NCI-H1105 treated with DMSO at 0.1 percent for 48 hours (cell line): ENCODE results near the gene ALDH9A1.
"Not testable (repeated sequence)": the region's sequence is repeated elsewhere in the genome, so short reads cannot be mapped to it uniquely, and the experiment has no call there.

Source experiments
- DNase-seq: peaks from one replicate; lab custom pipeline; 2025; lab: John Stamatoyannopoulos, UW

The ALDH9A1 gene

DNA sequence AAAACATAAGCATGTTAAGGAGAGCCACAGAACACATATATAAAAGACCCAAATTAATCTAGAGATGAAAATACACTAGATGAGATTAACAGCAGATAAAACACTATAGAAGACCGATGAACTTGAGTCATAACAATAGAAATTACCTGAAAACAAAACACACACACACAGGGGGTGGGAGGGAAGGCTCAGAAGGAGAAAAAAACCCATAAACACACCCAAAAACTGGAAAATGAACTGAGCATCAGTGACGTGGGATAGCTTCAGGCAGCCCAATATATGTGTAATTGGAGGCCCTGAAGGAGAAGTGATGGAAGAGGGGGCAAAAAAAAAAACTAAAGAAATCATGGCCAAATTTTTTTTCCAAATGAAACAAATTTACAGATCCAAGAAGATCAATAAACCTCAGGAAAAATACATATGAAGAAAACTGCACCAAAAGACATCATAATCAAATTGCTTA lies 11.4 kb downstream of the ALDH9A1 start:
- no peak for DNase-seq

DNA sequence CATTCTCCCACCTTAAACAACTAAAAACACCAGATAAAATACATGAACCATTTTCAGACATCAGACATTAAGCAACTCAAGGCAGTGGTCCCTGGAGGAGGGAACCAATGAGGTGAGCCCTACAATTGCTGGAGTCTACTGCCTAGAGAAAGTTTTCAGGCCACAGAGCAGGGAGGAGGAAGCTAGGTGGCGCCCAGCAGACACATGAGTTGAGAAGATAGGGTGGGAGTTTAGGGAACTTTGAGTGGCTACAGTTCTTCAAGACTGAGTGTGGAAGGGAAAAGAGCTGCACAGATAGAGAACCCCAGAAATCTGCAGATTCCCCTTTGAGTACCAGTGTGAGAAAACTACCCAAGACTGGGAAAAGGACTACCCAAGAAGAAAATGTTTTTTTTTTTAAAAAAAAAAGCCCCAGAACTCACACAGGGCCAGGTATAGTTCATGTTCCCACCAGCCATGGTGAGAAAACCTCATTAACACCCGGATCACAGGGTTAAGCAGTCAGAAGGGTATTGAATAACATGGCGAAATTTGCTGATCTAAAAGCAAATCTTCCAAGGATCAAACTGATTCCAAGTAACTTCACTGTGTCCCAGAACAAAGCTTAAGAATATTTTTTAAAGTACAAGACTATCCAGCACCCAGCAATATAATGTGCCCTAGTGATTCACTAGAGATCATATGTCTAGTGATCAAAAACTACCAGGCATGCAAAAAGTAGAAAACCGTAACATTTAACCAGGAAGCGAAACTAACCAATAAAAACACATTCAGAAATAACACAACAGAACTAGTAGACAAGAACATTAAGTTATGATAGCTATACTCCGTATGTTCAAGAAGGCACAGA lies 12.0 kb downstream of the ALDH9A1 start:
- DNase-seq: no peak

DNA sequence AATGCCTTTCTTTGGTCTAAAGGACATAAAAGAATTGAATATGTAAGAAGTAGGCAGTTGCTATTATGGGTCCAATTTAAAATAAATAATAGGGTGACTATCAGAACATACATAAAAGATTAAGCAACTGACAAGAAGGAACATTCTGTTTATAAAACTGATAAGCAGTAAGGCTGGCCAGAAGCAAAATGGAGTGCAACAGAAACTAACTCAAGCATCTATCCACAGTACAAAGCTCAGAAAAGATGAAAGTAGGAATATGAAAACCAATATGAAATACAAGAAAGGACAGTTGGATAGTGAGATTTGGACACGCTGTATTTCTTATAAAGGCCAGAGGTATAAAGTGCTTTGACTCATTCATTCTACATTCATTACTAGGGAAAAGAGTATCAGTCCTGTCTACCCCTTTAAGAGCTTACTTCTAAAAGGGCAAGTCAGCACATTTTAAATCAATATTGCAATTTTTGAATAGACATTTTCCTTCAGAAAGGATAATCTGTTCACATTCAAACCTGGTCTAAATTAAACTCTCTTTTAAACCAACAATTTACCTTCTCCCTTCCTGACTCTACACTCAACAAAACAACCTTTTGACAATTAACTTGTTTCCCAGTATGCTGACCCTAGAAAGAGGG lies 14.4 kb downstream of the ALDH9A1 start:
- no peak for DNase-seq

DNA sequence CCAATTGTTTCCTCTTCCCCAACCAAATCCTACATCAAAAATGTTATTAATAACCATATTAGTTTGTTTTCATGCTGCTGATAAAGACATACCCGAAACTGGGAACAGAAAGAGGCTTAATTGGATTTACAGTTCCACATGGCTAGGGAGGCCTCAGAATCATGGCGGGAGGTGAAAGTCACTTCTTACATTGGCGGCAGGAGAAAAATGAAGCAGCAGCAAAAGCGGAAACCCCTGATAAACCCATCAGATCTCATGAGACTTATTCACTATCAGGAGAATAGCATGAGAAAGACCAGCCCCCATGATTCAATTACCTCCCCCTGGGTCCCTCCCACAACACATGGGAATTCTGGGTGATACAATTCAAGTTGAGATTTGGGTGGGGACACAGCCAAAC lies 17.6 kb downstream of the ALDH9A1 start:
- not testable (repeated sequence) for DNase-seq

DNA sequence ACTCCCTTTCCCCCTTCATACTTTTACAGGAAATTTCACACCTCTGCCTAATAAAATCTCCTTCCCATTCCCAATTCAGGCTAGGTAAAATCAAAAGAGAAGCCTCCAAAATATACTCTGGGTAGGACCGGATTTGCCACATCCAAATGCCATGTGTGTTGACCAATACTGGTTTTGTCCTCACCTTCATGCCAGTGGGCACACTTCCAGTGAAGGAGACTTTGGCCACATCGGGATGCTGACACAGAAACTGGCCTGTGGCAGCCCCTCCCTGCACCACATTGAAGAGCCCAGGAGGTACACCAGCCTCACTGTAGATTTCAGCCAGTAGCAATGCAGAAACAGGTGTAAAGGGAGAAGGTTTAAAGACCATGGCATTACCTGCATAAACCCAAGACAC lies 18.1 kb downstream of the ALDH9A1 start:
- no peak for DNase-seq

DNA sequence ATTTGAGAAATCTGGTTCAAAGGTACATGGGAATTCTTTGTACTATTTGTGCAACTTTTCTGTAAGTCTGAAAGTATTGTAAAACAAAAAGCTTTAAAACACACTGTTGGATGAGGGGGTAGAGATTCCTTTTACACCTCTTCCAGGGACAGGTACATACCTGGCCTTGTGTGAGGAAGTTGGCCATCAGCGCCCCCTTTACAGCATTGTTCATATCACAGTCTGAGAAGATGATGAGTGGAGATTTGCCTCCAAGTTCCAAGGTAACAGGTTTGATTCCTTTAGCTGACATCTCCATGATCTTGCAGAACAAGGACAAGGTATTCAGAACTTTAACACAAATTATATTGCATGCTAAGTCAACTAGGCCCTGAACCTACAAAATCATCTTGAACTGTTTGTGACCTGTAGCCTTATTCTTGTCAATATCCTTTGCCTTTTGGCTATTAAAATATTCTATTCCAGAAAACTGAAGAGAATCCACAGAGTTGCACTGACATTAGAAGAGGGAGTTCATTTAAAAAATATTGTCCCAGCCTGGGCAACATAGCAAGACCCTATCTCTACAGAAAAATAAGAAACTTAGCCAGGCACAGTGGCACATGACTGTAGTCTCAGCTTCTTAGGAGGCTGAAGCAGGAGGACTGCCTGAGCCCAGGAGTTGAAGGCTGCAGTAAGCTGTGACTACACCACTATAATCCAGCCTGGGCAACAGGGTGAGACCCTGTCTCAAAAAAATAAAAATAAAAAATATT lies 18.9 kb downstream of the ALDH9A1 start:
- DNase-seq: no peak

DNA sequence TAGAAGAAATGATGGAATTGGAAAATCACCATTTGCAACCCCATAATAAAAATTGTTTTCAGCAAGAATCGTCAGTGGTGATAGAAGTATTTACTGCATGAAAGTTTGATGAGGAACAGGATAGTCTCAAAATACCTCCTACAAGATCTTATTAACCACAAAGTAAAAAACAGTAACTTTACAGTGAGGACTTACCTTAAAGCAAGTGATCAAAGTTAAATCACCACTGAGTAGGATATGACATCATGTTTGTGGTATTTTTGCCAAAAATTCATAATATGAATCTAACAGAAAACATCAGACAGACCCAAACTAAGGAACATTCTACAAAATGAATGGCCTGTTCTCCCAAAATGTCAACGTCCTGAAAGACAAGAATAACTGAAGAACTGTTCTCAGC lies 19.9 kb downstream of the ALDH9A1 start:
- DNase-seq: no peak

DNA sequence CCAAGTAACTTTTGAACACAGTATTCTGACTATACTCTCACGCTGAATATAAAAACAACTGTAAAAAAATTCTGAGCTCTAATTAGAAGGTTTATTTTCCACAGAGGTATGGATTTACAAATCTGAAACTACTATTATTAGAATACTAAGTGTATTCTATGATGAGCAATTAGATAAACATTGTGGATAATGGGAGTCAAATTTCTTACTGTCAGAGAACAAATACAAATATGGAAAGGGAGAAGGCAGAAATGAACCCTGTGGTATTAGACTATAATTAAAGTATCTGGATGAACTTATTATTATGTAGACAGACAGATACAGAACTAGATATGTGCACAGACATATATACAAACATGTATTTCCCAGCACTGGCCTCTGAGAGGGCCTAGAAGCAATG lies 22.6 kb downstream of the ALDH9A1 start:
- DNase-seq: no peak

DNA sequence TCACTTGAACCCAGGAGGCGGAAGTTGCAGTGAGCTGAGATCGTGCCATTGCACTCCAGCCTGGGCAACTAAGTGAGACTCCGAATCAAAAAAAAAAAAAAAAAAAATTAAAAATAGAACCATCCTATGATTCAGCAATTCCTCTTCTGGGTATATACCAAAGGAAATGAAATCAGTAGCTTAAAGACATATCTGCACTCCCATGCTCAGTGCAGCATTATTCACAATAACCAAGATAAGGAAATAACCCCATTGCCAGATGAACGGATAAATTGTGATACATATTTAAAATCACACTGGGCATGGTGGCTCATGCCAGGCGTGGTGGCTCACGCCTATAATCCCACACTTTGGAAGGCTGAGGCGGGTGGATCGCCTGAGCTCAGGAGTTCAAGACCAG lies 23.8 kb downstream of the ALDH9A1 start:
- no peak for DNase-seq

DNA sequence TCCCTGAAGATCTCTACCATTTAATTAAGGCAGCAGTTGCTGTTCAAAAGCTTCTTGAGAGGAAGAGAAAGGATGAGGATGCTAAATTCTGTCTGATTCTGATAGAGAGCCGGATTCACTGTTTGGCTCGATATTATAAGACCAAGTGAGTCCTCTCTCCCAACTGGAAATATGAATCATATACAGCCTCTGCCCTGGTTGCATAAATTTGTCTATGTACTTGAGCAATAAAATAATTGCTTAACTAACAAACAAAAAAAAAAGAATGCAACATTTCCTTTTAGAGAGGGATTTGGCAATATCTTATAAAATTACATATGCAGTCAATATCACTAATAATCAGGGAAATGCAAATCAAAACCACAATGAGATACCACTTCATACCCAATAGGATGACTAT lies 26.8 kb downstream of the ALDH9A1 start:
- no peak for DNase-seq

DNA sequence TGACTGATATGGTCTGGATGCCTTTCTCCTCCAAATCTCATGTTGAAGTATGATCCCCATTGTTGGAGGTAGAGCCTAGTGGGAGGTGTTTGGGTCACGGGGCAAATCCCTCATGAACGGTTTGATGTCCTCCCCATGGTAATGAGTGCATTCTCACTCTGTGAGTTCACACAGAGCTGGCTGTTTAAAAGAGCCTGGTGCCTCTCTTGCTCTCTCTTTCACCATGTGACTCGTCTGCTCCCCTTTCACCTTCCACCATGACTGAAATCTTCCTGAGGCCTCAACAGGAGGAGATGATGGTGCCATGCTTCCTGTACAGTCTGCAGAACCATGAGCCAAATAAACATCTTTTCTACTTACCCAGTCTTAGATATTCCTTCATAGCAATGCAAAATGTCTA lies 30.2 kb downstream of the ALDH9A1 start:
- no peak for DNase-seq

DNA sequence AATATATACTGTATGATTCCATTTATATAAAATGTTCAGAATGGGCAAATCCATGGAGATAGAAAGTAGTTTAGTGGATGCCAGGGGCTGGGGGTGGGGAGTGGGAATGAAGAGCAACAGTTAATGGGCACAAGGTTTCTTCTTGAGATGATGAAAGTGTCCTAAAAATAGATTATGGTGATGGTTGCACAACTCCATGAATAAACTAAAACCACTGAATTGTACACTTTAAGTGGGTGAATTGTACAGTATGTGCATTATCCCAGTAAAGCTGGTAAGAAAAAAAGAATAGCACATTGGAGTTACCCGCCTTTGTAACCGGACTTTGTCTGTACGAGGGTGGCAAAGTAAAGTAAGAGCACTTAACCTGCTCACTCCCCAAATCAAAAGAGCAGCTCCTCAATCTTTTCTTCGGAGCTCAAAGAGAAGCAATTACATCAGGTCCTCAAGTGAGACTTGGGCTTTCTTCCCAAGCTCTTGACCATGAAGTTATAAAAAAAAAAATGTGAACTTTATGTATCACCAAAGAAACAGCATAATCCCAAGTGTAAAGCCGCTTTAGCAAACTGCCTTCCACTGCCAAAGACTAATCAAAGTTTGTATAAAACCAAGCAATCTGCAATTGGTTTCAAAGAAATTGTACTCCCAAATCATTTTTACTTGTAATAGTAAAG lies 32.1 kb downstream of the ALDH9A1 start:
- DNase-seq: no peak

DNA sequence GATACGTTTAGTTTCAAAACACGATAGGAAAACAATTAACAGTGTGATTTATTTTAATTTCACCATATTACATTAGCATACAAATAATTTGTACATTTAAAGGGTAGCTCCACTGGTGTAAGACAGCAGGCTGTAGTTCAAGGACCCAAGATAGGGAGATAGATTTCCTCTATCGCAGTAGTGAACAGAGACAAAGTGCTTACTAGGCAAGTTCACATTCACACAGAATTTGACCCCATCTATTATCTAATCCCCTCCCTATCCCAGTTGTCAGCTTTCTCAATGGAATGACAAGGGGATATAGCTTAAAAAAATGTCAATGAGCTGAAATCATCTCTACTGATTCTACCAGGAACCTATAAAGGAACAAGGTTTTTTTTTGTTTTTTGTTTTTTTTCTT lies 36.2 kb downstream of the ALDH9A1 start:
- no peak for DNase-seq

DNA sequence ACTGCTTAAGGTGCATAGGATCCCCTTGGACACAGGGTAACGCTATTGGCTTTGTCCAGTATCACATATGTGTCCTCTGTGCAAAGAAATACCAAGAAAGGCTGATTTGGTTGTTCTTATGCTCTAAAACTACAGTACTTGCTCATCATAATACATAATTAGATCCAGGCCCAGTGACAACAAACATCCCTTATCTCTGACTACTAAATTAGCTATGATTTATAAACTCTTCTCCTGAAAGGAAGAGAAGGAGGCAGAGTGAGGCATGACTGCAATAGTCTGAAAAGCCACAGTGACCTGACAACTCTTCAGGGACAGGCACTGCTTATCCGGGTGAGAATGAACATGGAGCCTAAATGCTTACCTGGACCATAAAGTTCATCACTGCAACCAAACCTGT lies 36.7 kb downstream of the ALDH9A1 start:
- no peak for DNase-seq

DNA sequence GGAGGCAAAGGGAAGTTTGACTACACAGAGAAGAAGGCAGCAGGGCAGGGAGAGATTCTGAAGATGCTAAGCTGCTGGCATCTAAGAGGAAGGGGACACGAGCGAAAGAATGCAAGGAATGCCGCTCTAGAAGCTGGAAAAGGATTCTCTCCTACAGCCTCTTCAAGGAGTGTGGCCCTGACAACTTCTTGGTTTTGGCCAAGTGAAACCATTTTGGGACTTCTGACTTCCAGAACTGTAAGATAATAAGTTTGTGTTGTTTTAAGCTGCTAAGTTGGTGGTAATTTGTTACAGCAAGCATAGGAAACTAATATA lies 38.8 kb downstream of the ALDH9A1 start:
- DNase-seq: no peak

DNA sequence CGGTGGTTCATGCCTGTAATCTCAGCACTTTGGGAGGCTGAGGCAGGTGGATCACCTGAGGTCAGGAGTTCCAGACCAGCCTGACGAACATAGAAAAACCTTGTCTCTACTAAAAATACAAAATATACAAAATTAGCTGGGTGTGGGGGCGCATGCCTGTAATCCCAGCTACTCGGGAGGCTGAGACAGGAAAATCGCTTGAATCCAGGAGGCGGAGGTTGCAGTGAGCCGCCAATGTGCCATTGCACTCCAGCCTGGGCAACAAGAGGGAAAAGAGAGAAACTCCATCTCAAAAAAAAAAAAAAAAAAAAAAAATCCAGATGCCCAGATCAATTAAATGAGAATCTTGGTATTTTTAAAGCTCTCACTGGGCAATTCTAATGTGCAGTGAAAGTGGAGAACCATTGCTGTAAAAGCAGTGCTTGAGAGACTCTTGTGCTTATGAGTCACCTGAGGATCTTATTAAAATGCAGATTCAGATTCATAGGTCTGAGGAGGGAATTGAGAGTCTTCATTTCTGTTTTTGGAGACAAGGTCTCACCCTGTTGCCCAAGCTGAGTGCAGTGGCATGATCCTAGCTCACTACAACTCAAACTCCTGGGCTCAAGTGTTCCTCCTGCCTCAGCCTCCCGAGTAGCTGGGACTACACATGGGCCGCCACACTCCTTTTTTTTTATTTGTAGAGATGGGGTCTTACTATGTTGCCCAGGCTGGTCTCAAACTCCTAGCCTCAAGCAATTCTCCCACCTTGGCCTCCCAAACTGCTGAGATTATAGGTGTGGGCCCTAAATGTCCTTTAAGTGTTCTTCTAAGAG lies 39.4 kb downstream of the ALDH9A1 start:
- DNase-seq: not testable (repeated sequence)

DNA sequence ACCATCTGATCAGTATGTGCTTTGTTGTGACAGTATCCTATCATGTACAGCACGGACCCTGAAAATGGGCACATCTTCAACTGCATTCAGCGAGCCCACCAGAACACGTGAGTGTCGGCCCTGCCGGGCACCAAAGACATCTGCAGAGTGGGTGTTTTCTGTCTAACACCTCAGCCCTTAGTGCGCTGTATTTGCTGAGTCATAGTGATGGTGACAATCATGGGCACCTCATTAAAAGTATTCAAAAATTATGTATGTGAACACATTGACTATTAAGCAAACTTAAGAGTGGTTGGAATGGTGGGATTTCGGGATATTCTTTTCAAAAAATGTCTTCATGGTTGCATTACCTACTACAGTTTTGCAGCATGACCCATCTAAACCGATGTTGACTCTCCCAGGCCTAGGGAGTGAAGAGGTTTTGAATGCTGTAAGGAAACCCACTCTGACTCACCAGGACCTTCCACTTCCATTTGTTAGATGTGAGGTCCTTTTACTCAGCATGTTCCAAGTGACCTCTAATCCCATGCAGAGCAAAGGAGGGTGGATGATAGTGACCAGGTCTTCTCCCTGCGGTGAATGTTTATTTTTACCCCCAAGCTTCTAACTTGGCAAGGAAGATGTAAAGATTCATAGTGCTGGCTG lies 47.3 kb downstream of the ALDH9A1 start:
- no peak for DNase-seq

DNA sequence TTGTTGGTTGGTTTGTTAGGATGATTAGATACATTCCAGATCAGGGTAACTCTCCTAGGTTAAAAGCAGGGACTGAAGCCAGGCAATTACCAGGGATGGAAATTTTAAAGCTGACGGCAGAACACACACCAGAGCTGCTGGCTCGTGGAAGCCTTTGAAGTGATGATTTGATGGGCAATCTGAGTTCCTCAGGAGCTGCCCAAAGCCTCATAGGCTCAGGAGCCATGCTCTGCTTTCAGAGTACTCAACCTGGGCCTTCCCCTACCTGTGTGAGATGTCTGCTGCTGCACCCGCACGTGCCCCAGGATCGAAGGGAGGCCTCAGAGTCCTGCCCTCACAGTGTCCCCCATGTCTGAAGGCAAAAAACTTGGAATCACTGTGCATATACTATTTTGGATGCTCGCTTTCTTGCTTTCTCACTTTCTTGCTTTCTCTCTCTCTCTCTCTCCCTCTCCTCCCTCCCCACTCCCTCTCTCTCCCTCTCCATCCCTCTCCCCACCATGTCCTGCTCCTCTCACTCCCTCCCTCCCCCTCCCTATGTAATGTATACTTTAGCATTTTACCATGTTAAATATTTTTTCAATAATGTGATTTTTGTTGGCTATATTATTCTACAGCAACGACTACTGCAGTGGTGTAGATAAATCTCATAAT lies 49.3 kb downstream of the ALDH9A1 start:
- no peak for DNase-seq

DNA sequence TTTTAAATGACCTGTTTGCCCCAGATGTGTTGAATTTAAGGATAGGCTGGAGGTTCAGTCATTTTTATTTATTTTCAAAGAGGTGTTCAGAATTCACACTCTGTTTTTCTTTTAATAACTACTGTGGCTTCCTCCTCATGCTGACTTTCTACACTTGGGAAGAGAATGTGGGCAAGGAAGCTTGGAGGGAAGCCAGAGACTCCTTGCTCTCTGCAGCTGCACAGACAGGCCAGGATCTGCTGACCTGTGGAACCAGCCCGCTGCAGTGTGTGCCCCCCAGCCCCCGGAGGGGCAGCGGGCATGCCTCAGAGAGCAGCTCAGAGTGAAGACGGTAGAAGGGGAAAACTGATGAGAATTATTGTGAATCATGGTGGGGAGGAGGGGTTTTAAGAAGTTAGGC lies 50.4 kb downstream of the ALDH9A1 start:
- DNase-seq: no peak

DNA sequence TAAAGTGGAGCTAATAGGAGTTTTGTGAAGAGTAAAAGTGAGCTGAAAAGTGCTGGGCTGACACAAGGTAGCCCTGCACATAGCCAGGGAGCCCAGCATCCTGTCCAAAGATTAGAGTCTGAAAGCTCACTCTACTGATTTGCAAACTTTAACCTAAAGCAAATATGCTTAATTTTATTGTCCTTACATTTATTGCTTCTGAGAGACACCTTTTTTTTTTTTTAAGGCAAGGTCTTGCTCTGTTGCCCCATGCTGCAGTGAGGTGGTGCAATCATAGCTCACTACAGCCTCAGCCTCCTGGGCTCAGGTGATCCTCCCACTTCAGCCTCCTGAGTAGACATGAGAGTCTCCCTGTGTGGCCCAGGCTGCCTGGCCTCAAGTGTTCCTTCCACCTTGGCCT lies 50.8 kb downstream of the ALDH9A1 start:
- no peak for DNase-seq
